Upper lobe of left lung (tissue), 4 donors: Measurements from ENCODE around the gene PLCB1.

ENCODE experiments used
- CTCF ChIP-seq, 6 experiments: fragments of 450-650 bp in 4 of 6; fragments of 200-600 bp in 2 of 6; sonication (generic) in 2 of 6; IDR thresholded peaks; one replicate each; pipeline ENCODE4 v1.5.1; 2016 to 2019; ENCODE audit warnings: antibody characterized with exemption in 6 of 6
- EP300 ChIP-seq, 4 donors: sonication (generic); formaldehyde crosslinking; IDR thresholded peaks; one replicate each; pipeline ENCODE4 v1.5.1; 2017; ENCODE audit warnings: antibody characterized with exemption in 4 of 4, control low read depth in 2 of 4
- POLR2A ChIP-seq, 4 donors: fragments of 450-650 bp; IDR thresholded peaks; one replicate each; pipeline ENCODE4 v1.5.1; 2016 to 2017; ENCODE audit warnings: antibody characterized with exemption in 4 of 4, mild to moderate bottlenecking in 2 of 4
- POLR2AphosphoS5 ChIP-seq, 2 donors: sonication (generic); formaldehyde crosslinking; IDR thresholded peaks; one replicate each; pipeline ENCODE4 v1.5.1; 2017; ENCODE audit warnings: antibody characterized with exemption in 2 of 2

- no peak for TF ChIP-seq CTCF (IDR thresholded peaks at IDR 0.05)
- TF ChIP-seq EP300 (IDR thresholded peaks at IDR 0.05), result no peak
- TF ChIP-seq POLR2AphosphoS5 (IDR thresholded peaks at IDR 0.05), result no peak
- no peak for TF ChIP-seq POLR2A (IDR thresholded peaks at IDR 0.05)
Observed at GRCh38 chr20:8489094-8489883, 357.2 kb downstream of the PLCB1 start.
